ENCODE measurements around the gene SYNE4. TPM values are rescaled to one million over a fixed set of nuclear protein-coding genes. Genes with fewer than 3 reads are reported as not detected.

SYNE4 gene
- total RNA-seq, 2 experiments from 2014 or later = 2.7 to 4.5 TPM

DNA sequence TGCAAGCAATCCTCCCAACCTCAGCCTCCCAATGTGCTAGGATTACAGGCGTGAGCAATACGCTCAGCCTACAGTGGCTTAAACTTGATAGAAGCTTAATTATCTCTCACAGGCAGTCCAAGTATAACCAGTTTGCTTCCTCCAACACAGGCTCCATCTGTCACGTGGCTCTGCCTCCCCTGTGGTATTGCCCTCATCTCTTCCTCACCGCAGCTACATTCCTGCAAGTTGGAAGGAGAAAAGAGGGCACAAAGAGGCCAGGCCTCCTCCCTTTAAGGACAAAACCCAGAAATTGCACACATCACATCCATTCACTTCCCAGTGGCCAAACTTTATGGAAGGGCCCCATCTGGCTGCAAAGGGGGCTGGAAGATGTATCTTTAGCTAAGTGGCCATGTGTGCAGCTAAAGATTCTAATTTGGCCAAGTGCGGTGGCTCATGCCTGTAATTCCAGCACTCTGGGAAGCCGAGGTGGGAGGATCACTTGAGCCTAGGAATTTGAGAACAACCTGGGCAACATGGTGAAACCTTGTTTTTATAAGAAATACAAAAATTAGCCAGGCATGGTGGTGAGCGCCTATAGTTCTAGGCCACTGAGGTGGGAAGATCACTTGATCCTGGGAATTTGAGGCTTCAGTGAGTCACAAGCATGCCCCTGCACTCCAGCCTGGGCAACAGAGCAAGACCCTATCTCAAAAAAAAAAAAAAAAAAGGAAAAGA lies 16.7 kb downstream of the SYNE4 start:
- POLR2A ChIA-PET = interaction anchor here (0.7 kb wide), 1 partner anchor 62 kb away, joined by 12 read pairs; the partner anchor contains the start of gene THAP8

GRCh38 chr19:35990771-35991730 lies 17.6 kb downstream of the SYNE4 start:
- Histone ChIP-seq H3K27ac (ENCODE audit: low read depth, low read length, poor library complexity, severe bottlenecking) (no peak overlapping the region), H3K9me3 (ENCODE audit: low read length) (peaks cover 5% of the 10 kb centered on the region; the same call in 1 of the 2 replicates), H3K4me1 (ENCODE audit: insufficient read depth, low read length, poor library complexity, severe bottlenecking) (peaks cover 12% of the 10 kb centered on the region), H3K79me2 (ENCODE audit: insufficient read depth, low read depth, low read length) (peaks cover 7% of the 10 kb centered on the region), H3K9me2 (ENCODE audit: insufficient read depth, low read length) (no peaks in the 10 kb centered on the region), H4K20me1 (ENCODE audit: insufficient read depth, low read length) (no peaks in the 10 kb centered on the region), H3K4me2 (ENCODE audit: low read length) (no peak overlapping the region), H3K4me3 (ENCODE audit: low read depth, low read length, poor library complexity, severe bottlenecking) (no peak overlapping the region), H2AFZ (ENCODE audit: low read length) (no peak overlapping the region), H3K36me3 (ENCODE audit: insufficient read depth, low read length) (no peaks in the 10 kb centered on the region)
- ChIA-PET CTCF (ENCODE audit: unreplicated experiment) (no interaction called here), POLR2A (interaction anchor here (0.7 kb wide), 1 partner anchor 63 kb away, joined by 12 read pairs; the partner anchor contains the start of gene THAP8)
- intact Hi-C loops (cut with micrococcal nuclease; ENCODE audit: unreplicated experiment) = no loop called here
- no TSS peak for BruUV-seq (replicated peaks)
- TF ChIP-seq, protein P1, sequence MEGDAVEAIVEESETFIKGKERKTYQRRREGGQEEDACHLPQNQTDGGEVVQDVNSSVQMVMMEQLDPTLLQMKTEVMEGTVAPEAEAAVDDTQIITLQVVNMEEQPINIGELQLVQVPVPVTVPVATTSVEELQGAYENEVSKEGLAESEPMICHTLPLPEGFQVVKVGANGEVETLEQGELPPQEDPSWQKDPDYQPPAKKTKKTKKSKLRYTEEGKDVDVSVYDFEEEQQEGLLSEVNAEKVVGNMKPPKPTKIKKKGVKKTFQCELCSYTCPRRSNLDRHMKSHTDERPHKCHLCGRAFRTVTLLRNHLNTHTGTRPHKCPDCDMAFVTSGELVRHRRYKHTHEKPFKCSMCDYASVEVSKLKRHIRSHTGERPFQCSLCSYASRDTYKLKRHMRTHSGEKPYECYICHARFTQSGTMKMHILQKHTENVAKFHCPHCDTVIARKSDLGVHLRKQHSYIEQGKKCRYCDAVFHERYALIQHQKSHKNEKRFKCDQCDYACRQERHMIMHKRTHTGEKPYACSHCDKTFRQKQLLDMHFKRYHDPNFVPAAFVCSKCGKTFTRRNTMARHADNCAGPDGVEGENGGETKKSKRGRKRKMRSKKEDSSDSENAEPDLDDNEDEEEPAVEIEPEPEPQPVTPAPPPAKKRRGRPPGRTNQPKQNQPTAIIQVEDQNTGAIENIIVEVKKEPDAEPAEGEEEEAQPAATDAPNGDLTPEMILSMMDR (conservative IDR thresholded peaks at IDR 0.05; ENCODE audit: low read length) = no peak
- TF ChIP-seq EZH2phosphoT487 (IDR thresholded peaks at IDR 0.05; ENCODE audit: borderline replicate concordance, low read depth, low read length) = no peak
- no peak for DNase-seq (ENCODE audit: low spot score)

More for the DNA sequence above, 16.7 kb downstream of the SYNE4 start:
- Histone ChIP-seq H2AFZ (ENCODE audit: low read length) (no peak overlapping the region), H3K9me3 (ENCODE audit: low read length) (peaks cover 5% of the 10 kb centered on the region; the same call in 1 of the 2 replicates), H3K79me2 (ENCODE audit: insufficient read depth, low read depth, low read length) (peaks cover 16% of the 10 kb centered on the region), H4K20me1 (ENCODE audit: insufficient read depth, low read length) (no peaks in the 10 kb centered on the region), H3K27ac (ENCODE audit: low read depth, low read length, poor library complexity, severe bottlenecking) (no peak overlapping the region), H3K36me3 (ENCODE audit: insufficient read depth, low read length) (peaks cover 7% of the 10 kb centered on the region; the same call in 1 of the 2 replicates), H3K4me1 (ENCODE audit: insufficient read depth, low read length, poor library complexity, severe bottlenecking) (peaks cover 20% of the 10 kb centered on the region), H3K9me2 (ENCODE audit: insufficient read depth, low read length) (no peaks in the 10 kb centered on the region), H3K4me2 (ENCODE audit: low read length) (no peak overlapping the region), H3K4me3 (ENCODE audit: low read depth, low read length, poor library complexity, severe bottlenecking) (no peak overlapping the region)
- no peak for DNase-seq (ENCODE audit: low spot score)
- no TSS peak for BruUV-seq (replicated peaks)
- intact Hi-C loops (cut with micrococcal nuclease; ENCODE audit: unreplicated experiment) = no loop called here
- TF ChIP-seq, protein P1 (conservative IDR thresholded peaks at IDR 0.05; ENCODE audit: low read length) = no peak
- TF ChIP-seq EZH2phosphoT487 (IDR thresholded peaks at IDR 0.05; ENCODE audit: borderline replicate concordance, low read depth, low read length) = no peak
- CTCF ChIA-PET (ENCODE audit: unreplicated experiment) = no interaction called here
